ENCODE measurements around the gene ASB17.
"Not testable (repeated sequence)": the region's sequence is repeated elsewhere in the genome, so short reads cannot be mapped to it uniquely, and the experiment has no call there.

The ASB17 gene, protein sequence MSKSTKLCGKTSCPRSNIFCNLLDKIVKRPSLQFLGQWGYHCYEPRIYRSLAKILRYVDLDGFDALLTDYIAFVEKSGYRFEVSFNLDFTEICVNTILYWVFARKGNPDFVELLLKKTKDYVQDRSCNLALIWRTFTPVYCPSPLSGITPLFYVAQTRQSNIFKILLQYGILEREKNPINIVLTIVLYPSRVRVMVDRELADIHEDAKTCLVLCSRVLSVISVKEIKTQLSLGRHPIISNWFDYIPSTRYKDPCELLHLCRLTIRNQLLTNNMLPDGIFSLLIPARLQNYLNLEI

DNA sequence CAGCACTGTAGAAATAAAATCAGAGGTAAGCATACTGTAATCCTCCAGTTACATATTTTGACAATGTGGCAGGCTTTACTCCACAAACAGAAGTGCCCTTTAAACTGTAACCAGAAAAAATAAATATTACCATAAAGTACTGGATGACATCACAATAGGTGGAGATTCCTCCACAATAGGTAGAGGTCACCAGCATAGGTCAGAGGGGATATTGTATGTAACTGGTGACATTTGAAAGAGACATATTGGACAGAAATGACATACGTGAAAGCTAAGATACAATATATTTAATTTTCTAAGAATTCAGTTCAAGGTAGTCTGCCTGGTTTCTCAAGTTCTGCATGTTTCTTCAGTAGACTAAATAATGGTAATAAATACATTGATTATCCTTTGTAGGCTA is at the start of gene ASB17:
TSS of gene ASB17 (minus strand) at position 101 of the 400 bp plus-strand sequence. CDS start 113 bp downstream, outside the sequence.
- no peak for DNase-seq

DNA sequence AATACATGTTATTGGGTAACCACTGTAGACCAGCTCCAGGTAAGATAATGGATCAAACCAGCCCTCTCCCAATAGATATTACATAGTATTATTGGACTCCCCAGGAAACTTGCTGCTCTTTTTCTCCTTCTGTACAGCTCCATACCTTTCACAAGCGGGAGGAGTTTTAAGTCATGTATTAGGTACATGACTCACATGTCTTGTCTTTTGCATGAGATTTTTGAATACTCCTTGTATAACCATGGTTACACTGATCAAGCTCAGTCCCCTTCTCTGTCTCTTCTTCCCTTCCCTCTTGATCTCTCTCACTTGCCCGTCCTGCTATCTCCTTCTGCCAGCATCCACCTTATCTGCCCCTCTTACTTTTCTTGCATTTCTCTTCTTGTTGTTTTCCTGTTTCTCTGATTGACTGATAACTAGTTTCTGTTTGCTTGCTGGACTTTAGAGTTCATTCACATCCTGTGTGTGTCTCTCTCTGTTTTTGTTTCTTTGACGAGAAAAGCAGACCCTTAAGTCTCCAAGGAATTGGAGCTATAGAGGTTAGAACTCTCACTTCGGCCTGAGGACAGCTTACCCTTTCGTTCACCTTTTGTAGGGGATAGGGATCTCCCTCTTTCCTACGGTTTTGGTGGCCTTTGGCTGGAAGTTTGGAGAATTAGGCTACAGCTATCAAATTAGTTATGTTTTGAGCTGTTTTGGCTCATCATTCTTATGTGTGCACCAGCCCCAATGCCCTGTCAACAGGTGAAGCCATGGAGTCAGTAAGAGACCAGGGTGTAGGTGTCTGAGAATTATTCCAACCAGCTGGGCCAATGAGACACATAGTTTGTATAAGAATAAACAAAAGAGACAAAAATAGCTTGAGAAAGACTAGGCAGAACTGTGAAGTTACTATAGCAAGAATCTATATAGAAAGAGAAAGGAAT is 49.0 kb upstream of the ASB17 start:
- DNase-seq = no peak

DNA sequence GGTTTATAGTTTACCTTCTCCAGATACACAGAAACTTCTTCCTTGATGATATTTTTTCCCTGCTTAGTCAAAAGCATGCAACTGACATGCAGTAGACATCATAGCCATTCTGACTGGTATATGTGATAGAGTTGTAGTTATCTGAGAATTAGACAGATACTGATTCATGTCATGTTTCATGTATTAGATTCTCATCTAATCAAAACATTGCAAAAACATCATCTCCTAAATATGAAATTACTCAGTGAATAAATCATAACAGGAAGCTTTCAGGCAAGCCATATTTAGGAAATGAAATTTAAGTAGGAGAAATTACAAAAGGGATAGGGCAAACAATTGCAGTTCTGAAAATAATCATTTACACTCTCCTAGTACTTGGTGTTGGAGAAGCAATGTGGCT is 38.4 kb upstream of the ASB17 start:
- no peak for DNase-seq

DNA sequence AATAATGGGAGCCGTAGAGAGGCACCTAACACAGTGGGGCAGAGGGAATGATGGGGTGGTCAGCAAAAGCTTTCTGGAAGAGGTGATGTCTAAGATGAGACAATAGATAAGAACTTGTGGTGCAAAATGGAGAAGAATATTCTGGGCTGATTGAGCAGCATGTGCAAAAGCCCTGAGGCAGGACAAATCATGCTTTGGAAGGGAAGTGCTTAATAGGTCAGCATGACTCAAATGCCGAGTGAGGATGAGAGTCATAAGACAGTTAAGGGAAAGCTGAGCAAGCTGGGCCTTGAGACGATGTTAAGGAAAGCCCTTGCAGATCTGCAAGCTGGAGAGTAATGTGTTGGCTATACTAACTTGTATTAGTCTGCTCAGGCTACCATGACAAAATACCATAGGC is 37.3 kb upstream of the ASB17 start:
- DNase-seq = no peak

DNA sequence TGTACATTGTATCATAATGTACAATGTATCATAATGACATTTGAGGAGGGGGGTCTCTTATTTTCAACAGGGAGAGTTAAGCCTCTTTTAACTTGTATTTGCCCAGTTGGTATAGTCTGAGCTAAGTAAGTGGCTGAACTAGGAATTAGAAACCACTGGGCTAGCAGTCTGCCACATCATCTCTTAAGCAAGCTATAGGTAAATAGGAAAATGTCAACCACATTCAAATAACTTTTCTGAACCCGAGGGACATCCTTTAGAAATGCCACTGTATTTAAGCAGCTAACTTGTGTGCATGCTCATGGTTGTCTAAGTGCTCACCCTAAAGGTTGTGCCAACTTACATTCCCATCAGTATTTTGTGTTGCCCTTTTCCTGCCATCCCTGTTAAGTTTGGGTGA is 35.5 kb upstream of the ASB17 start:
- DNase-seq = no peak

DNA sequence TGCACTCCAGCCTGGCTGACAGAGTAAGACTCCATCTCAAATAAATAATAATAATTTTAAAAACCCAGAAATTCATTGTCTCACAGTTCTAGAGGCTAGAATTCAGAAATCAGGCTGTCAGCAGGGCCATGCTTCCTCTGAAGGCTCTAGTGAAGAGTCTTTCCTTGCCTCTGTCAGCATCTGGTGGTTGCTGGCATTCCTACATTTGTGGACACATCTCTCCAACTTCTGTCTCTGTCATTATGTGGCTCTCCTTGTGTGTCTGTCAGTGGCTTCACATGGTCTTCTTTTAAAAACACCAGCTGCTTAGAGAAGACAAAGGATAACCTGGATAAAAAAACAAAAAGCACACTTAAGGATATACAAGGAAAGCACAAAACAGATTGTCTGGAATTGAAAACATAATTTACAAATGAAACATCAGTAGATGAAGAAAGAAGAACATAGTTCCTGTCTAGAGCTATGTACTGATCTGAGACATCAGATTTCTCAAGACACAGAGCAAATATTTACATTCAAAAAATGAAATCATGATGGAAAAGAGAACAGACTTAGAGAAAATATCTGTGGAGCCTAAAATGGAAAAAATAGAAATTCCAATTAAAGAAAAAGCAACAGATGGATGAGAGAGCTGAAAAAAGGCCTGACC is 32.7 kb upstream of the ASB17 start:
- no peak for DNase-seq

DNA sequence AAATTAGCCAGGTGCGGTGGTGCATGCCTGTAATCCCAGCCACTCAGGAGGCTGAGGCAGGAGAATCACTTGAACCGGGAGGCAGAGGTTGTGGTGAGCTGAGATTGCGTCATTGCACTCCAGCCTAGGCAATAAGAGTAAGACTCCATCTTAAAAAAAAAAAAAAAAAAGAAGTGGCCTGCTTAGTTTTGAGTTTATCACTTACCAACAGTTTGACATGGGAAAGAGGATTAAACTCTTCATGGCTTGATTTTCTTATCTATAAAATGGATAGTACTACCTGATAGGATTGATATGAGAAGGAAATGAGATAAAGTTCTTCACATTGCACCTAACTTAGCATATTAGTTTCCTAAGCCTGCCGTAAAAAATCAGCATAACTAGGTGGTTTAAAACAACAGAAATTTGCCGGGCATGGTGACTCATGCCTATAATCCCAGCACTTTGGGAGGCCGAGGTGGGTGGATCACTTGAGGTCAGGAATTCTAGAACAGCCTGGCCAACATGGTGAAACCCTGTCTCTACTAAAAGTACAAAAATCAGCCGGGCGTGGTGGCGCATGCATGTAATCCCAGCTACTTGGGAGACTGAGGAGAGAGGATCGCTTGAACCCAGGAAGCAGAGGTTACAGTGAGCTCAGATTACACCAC is 32.0 kb upstream of the ASB17 start:
- DNase-seq = not testable (repeated sequence)

DNA sequence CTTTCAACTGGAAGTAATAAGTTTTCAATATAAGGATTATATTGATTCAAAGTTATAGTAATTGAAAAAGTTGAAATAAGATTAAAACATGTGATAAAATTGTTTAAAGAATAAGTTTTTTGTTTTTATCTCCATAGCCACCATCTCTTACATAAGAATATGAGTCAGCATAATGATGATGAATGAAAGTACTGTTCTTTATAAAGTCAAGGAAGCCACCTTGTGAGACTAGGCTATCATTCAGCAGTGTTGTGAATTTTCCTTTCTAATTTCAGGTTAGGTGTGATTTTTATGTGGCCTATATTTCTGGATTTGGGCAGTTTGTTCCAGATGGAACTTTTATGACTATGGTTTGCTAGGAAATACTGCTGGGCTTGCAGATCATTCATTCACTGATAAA is 22.4 kb upstream of the ASB17 start:
- DNase-seq = no peak

DNA sequence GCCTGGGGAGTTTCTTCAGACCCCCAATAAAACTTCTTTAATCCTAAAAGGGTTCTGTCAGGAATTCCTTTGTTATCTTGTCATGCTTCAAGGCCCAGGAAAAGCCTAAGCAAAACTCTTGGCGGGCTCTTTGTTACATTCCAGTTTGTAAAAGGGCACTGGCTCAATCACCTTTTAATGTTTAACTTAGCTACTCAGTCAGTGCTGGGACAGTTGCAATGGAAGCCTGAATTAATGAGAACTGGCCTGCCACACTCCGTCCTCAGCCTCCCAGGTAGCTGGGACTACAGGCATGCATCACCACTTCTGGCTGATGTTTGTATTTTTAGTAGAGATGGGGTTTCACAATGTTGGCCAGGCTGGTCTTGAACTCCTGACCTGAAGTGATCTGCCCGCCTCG is 21.3 kb upstream of the ASB17 start:
- no peak for DNase-seq

DNA sequence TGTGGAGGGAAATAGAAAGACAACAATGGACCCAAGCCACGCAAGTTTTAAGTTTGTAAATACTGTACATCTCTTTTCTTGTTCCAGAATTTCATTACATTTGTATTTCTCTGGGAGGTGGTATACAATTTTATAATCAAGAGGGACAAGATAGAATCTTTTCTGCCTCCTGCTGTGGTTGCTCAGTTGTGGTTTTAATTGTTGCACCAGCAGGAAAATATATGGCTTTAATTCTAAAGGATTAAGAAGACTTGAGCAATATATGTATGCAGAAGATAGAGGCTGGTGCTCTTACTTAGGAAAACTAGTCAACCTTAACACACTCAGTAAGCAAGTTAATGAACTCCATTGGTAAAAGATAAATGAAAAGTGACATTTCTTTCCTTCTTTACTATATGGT is 19.8 kb upstream of the ASB17 start:
- no peak for DNase-seq

DNA sequence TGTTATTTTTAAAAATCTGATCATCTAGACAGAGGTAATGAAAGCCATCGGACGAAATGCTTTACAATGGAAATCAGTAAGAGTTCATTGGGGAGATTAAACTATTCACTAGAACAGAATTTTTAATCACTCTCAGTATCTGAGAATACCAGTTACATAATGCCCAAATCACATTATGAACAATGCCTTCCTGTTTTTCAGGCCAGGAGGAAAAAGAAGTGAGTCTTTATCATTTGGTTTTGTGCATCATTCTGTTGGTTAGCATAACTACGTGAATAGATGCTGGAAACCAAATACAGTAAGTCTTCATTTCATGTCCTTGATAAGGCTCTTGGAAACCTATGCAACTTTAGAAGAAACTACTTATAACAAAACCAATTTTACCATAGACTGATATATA is 18.0 kb upstream of the ASB17 start:
- DNase-seq = no peak

DNA sequence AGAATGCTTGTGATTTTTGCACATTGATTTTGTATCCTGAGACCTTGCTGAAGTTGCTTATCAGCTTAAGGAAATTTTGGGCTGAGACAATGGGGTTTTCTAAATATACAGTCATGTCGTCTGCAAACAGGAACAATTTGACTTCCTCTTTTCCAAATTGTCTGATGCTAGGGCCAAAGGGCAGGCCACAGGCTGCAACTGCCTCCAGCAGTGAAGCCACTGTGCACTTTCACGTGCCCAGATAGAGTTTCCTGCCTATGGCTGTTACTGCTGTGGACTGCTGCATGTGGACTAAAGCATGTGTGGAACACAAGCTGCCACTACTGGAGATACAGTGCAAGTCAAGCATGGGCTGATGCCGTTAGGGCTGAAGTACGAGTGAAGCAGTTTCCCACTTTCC is 10.8 kb upstream of the ASB17 start:
- not testable (repeated sequence) for DNase-seq

DNA sequence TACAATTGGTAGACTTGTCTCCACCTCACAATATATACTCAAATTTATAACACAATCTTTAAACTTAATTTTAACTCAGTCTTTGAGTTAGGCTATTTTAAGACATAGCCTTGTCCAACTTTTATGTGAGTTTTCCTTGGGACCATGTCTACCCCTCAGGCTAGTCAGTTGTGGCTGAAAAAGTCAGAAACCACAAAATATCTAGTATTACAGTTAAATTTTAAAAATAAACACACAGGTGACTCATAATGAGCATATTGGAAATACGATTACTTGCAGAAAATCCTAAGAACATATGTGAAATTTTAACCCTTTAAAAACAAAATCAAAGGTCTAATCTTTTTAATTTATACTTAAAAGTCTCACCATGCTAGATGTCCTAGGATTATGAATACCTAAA is 4.8 kb upstream of the ASB17 start:
- DNase-seq = no peak

DNA sequence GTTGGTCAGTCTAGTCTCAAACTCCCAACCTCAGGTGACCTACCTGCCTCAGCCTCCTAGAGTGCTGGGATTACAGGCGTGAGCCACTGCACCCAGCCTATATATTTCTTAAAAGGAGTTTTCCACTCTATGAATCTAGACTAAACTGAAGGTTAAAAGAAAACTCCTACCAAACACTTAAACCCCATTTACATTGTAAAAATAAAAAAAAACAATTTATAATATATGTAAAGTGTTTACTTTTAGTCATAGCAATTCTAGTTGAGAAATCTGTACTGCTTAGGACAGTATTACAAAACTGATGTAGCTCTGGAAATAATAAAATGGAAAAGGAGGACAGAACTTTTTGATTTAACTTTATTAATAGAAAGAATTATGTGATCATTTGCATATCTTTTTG is 9.5 kb downstream of the ASB17 start:
- DNase-seq = no peak

DNA sequence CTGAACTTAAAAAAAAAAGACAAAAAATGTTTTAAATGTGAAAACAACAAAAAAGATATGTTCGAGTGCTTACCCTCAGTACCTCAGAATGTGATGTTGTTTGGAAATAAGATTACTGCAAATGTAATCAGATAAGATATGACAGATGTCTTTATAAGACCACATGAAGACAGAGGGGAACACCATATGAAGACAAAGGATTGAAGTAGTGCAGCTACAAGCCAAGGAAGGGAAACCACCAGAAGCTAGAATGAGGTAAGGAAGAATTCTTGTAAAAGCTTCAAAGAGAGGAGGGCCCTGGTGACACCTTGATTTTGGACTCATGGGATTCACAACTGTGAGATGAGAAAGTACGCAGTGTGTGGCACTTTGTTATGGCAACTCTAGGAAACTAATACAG is 15.4 kb downstream of the ASB17 start:
- no peak for DNase-seq

DNA sequence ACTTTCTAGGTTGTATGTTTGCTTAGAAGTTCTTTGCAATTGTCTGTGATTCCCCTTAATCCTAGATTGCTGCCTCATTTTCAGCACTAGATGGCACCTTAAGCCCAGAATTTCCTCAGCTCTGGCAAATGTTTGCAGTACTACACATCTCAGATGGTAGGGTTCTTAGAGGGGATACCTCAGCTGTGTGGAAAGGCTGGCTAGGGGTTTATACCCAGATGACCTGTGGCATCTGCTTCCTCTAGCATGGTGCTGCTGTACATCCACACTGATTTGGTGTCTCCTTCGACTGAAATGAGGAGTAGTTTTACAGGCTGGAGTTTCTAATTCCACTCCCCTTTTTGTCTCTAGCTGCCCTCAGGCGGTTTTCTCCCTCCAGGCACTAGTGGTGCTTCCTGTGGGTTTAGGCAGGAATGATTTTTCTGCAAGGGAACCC is 23.5 kb downstream of the ASB17 start:
- no peak for DNase-seq

DNA sequence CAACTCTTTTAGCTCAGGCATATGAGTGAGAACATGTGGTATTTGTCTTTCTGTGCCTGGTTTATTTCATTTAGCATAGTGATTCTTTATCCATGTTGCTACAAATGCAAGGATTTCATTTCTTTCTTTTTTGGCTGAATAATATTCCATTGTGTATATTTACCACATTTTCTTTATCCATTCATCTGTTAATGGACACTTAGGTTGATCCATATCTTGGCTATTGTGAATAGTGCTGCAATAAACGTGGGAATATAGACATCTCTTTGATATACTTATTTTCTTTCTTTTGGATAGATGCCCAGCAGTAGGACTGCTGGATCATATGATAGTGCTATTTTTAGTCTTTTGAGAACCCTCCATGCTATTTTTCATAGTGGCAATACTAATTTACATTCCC is 30.8 kb downstream of the ASB17 start:
- DNase-seq = no peak

DNA sequence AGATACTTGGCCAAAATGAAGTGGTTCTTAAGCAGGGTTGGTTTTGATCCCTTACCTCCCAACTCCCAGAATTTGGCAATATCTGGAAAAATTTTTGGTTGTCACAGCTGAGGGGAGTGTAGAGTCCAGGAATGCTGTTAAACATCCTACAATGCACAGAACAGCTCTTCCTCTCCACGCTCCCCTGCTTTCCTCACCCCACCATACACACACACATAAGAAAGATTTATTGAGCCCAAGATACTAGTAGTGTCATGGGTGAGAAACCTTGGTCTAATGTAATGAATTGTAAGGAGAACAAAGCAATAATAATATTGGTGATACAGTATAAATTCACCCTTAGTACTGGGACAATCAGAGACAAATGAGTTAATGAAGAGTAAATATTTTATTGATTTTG is 47.8 kb downstream of the ASB17 start:
- DNase-seq = no peak

DNA sequence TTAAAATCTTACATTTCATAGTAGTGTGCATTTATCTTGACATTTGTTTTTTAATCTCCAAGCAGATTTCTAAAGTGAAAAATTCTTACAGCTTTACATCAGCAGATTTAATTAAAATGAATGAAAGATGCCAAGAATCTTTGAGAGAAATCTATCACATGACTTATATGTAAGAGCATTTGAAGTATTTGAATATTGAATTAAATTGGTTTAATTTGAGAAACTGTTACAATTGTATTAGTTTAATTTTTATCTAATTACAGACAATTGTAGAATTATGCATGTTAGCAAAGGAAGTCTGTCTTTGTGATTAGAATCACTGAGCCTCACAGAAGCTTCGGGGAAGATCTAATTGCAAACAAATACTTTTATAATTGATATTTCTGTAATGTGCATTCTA is 52.2 kb downstream of the ASB17 start:
- no peak for DNase-seq

DNA sequence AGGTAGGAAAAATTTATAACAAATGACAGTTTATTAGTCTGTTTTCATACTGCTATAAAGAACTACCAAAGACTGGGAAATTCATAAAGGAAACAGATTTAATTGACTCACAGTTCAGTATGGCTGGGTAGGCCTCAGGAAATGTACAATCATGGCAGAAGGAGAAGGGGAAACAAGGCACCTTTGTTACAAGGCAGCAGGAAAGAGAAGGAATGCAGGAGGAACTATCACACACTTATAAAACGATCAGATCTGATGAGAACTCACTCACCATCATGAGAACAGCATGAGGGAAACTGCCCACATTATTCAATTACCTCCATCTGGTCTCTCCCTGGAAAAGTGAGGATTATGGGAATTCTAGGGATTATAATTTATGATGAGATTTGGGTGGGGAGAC is 61.3 kb downstream of the ASB17 start:
- DNase-seq = no peak
